Measurements from ENCODE around the gene PIGS.
A peak's percentile ranks its signal among the peaks of the same experiment; 100 is the strongest.

Gene PIGS

GRCh38 chr17:28549236-28550132 lies 21.8 kb downstream of the PIGS start:
- no peak for DNase-seq

DNA sequence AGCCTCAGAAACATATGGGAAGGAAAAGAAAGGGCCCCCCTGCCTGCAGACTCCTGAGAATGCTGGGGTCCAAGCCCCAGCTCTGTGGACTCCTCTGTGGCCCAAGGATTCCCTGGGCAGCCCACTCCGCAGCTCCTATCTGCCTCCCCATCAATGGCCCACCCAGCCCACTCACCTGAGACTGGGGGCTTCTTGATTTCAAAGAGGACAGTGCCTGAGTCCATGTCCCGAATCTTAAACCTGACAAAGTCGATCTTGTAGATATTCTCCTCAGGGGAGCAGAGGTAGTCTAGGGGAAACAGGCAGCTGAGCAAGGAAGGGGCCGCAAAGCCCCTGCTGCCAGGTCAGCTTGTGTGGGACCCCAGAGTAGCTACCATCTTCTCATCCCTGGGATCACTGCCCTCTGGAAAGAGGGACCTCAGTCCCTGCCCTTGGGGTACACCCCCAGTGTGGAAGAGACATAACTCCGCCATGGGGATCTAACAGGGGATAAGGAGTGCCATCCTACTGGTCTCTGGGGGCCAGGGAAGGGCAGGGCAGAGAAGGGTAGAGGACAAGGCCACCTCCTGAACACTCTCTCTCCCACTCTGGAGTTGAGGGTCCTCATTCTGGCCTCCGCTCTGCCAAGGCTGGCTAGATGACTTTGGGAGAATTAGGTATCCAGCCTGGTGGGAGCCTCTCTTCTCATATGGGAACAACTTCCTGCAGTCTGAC lies 22.8 kb downstream of the PIGS start:
- no peak for DNase-seq

GRCh38 chr17:28547623-28548416 lies 23.5 kb downstream of the PIGS start:
- peak; percentile 75 for DNase-seq

DNA sequence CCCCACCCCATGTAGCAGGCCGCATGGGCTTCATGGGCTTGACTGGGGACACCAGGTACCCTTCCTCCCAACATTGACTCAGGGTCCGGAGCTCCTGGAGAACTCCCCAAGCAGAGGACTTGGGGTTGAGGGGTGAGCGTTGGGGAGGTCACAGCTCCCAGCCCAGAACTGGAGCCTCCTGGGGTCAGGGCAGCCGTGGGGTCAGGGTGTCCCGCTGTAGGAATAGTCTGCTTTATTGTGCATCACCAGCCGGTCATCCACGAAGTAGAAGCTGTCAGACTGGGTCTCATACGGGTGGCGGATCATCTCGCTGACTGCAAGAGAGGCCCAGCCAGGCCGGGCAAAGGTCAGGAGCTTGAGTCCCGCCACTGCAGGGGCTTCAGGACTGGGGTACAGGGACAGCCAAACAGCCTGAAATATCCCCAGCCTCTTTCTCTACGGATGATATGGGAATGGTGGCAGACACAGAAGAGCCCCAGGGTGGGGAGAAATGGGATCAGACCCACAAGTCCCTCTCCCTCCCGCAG lies 24.2 kb downstream of the PIGS start:
- DNase-seq, result no peak

- DNase-seq, result no peak
Measured at GRCh38 chr17:28545787-28546415, 25.4 kb downstream of the PIGS start.

DNA sequence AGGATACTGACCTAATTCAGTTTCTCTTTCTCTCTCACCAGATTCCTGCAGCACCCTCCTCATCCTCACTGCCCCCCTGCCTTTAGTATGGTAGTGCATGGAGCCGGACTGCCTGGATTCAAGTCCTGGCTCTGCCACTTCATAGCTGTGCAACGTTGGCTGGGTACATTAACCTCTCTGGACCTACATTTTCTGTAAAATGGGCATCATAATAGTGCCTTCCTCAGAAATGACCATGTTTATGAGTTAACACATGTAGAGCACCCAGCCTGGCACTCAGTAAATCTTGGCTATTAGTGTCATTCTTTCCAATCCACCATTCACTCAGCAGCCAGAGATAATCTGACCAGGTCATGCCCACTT lies 26.2 kb downstream of the PIGS start:
- DNase-seq, result no peak

DNA sequence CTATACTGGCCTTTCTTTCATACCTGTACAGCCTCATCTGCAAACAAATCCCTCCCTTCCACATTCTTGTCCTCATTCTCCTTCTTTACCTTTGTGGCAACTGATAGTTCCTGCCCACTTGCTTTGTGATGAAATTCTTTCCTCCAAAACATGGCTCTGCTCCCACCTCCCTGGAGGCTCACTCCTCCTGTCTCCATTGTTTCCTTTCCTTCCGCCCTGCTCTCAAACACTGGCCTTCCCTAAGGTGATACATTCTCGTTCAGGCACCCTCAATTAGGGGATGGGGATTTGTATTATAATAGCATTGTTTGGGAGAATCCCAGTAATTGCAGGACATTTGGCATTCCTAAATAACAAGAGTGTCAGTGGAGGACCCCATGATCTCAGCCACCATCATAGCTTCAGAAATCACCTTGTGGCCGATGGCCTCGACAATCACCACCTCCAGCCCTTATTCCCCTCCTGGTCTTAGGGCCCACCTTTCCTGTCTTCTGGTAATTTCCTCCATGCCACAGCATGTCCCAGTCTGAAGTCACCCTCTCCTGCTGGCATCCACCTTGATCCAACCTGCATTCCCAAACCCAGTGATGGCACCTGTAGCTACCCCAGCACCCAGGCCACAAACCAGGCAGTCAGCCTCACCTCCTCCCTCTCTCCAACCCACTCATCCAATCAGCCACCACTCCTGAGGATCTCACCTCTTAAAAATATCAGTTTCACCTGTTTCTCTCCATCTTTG lies 26.8 kb downstream of the PIGS start:
- DNase-seq, result no peak

GRCh38 chr17:28541439-28541838 lies 29.9 kb downstream of the PIGS start:
- DNase-seq, result no peak

GRCh38 chr17:28540231-28540630 lies 31.1 kb downstream of the PIGS start:
- DNase-seq, result no peak

DNA sequence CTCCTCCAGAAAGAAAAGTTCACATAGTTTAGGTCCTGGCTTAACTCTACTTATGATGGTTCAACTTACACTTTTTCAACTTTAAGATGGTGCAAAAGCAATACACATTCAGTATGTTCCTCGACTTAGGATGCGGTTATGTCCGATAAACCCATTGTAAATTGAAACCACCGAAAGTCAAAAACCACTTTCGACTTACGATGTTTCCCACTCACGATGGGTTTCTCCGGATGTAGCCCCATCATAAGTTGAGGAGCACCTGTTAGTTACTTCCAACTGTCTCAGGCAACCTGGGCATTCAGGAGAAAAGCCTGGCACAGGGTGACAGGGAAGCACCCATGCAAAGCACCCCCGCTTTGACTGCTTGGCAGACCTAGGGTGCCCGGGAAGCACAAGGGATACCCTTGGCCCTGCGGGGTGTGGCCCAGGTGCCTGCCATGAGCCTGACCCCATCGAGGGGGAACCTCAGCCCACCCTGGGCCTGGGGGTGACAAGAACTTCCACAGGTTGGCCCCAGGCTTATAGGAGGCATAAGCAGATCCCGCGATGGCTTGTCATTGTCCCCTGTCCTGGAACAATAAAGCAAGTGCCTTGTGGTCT lies 32.9 kb downstream of the PIGS start:
- no peak for DNase-seq

DNA sequence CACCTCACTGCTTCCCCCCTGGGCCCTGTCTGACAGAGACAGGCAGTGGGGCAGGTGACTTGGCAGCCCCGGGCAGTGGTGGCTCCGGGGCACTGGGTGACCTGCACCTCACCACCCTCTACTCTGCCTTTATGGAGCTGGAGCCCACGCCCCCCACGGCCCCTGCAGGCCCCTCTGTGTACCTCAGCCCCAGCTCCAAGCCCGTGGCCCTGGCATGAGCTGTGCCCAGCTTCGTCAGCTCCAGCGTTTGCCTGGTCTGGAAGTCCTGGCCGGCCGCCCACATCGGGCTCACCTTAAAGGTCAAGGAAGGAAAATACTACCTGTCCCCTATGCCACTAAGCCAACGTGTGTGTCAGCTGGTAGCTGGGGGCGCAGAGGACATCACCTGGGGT lies 34.1 kb downstream of the PIGS start:
- no peak for DNase-seq

DNA sequence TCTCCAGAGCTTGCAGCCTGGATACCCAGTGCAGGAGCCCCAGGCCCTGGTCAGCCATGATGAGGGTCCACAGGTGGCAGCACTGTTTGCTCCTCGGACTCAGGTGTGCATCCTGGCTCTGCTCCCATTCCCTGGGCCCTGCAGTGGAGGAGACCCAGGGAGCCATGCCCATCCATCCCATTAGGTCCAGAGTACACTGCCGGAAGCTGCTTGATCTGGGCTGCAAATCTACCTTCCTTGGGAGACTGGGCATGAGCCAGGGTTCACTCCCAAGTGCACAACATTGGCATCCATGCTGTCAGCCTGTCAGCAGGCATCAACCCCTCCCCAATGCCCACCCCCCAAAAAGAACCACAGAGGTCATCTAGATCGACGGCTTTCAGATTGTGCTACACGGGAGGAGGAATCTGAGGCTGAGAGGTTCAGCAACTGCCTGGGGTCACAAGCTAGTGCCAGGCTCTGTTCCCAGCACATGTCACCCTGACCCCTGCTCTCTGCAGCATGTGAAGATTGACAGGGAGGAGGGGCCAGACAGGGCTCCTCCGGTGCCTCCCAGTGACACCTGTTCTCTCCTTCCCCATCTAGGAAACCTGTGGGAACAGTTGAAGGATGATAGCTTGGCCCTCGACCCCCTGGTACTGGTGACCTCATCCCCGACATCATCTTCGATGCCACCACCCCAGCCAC lies 34.6 kb downstream of the PIGS start:
- no peak for DNase-seq

DNA sequence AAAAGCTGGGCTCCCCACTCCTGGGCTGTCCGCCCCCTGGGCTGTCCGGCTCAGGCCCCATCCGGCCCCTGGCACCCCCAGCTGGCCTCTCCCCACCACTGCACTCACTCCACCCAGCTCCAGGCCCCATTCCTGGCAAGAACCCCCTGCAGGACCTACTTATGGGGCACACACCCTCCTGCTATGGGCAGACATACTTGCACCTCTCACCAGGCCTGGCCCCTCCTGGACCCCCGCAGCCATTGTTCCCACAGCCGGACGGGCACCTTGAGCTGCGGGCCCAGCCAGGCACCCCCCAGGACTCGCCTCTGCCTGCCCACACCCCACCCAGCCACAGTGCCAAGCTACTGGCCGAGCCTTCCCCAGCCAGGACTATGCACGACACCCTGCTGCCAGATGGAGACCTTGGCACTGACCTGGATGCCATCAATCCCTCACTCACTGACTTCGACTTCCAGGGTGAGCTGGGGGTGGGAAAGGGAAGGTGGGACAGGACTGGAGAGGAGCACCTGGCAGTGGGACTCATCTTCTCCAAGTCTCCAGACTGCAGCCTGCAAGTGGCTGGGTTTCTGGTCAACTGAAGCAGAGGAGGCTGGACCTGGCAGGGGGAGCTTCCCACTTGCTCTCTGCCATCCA lies 36.5 kb downstream of the PIGS start:
- no peak for DNase-seq

- DNase-seq, result no peak
Measured at GRCh38 chr17:28533091-28533807, 38.1 kb downstream of the PIGS start.

DNA sequence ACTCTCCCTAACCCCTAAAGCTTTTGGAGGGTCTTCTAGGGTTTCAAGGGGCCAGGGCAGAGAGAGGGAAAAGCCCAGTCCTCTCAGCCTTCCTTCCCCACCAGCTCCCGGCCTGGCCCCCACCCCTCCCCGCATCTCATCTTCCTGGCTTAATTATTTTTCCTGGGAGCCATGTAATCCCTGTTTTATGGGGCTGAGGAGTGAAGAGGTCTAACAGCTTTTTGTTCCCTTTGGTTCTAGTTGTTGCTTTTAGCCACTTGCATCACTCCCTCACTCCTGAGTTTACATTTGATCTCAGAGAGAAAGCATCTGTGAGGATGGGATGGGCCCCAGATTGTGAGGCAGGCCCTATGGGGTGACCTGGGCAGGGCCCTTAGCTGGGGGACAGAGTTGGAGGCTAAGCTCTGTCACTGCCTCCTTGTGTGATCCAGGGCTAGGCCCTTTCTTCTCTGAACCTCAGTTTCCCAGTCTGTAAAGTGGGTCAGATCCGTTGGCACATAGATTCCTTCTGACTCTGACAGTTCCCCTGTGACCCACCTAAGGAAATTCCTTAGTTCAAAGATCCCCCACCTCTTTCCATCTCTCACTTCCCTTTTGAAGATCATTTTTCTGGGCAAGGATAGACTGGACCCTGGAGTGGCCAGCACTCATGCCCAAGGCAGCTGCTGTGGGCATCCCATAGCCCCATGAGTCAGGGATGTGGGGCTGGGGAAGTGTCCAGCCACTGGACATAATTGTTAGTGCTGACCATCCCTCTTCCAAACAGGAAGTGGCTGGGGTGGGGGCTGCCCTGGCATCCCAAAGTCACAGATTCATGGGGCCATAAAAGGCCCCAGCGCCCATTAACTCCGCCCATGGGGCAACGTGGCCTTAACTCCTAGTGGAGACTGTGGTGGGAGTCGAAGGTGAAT lies 39.0 kb downstream of the PIGS start:
- no peak for DNase-seq

GRCh38 chr17:28530926-28531325 lies 40.4 kb downstream of the PIGS start:
- no peak for DNase-seq

DNA sequence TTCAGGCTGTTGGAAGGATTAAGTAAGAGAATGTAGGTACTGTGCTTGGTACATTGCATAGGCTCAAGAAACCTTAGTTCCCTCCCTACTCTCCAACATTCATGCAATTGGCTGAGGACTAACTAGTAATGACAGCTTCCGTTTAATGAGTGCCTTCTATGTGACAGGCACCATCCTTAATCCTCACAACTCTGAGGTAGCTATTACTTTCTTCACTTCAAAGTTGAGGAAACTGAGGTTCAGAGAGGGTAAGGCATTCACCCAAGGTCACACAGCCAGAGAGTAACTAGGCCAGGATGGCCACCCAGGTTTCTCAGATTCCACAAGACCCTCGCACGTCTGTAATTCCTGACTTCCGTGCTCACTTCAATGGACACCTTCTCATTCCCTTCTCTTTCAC lies 41.1 kb downstream of the PIGS start:
- DNase-seq, result no peak

- DNase-seq, result no peak
Measured at GRCh38 chr17:28529013-28529400, 42.3 kb downstream of the PIGS start.
